Activated naive CD4-positive, alpha-beta T cell (primary cell): Measurements from ENCODE around the gene COMMD10.
"Not testable (repeated sequence)": the region's sequence is repeated elsewhere in the genome, so short reads cannot be mapped to it uniquely, and the experiment has no call there.

Experiments
- DNase-seq, 4 experiments: peaks; one replicate each; lab custom pipeline; 2025; lab: John Stamatoyannopoulos, UW

The COMMD10 gene

DNA sequence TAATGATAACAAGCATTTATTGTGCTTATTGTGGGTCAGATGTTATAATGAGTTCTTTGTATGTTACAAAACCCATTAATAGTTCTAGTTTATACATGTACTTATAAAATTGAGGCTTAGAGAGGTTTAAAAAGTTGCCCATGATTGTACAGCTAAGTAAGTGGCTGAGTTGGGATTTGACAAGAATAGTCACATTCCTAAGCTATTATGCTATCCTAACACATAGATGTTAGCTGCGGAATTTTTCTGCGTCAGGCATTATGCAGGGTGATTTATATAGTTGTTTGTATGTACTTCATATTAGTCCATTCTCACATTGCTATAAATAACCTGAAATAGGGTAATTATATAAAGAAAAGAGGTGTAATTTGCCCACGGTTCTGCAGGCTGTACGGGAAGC, 12.5 kb downstream of the COMMD10 start:
- DNase-seq = no peak

DNA sequence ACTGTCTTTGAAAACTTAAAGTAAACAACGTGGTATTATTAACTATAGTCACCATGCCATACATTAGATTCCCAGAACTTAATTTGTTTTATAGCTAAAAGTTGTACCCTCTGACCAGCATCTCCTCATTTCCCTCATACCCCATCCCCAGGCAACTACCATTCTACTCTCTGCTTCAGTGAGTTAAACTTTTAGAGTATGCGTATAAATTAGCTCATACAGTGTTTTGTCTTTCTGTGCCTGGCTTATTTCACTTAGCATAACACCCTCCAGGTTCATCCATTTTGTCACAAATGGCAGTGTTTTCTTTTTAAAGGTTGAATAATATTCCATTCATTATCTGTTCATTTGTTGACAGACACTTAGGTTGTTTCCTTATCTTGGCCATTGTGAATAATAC, 14.2 kb downstream of the COMMD10 start:
- DNase-seq = no peak

DNA sequence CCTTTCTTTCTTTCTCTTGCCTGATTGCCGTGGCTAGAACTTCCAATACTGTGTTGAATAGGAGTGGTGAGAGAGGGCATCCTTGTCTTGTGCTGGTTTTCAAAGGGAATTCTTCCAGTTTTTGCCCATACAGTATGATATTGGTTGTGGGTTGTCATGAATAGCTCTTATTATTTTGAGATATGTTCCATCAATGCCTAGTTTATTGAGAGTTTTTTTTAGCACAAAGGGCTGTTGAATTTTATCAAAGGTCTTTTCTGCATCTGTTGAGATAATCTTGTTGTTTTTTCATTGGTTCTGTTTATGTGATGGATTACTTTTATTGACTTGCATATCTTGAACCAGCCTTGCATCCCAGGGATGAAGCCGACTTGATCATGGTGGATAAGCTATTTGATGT, 20.1 kb downstream of the COMMD10 start:
- not testable (repeated sequence) for DNase-seq

DNA sequence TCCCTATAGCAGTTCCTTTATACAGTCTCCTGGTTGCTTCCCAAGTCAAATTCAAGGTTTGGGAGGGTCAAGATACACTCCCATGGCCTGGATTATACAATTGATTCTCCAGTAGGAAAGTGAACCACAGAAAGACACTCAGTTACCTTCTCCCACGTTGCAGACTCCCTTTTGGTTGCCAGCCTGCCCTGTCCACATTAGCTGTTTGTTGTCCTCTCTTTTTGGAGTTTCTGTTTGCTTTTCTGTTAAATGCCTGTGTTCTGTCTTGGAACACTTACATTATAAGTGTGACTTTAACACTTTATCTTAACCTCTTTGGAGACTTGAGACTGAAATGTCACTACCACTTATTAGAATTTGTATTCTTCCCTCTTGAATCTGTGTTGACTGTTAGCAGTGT, 30.3 kb downstream of the COMMD10 start:
- DNase-seq = no peak

DNA sequence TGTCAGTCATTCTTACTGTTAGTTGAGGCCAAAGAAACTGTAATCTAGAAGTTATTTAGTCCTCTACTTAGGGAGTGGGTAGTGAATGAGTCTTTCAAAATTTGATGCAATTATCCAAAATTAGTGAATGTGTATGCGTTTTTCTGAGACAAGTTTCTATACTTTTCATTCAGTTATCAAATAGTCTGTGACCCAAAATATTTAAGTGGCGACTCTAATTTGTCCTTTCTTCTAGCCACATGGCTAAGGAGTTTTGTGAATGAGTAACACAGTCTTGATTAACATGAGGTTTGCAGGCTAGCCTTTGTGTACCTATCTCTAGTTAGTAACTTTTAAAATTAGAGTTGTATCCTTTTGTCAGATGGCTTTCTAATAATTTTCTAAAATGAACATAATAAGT, 45.6 kb downstream of the COMMD10 start:
- DNase-seq = no peak

DNA sequence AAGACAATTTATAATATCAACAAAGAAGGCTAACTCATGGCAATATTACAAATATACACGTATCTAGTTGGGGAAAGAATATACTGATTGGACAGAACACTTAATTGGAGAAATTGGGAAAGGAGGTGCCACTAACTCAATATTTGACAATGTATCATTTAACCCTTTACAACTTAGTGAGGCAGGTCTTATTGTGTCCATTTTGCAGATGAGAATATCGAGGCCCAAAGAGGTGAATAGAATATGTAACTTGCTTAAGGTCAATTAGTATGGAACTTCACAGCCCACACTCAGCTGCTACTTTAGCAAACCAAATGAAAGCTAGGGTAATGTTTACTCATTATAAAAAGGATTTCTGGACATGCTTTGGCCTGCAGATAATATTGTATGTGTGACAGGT, 46.2 kb downstream of the COMMD10 start:
- DNase-seq = no peak

DNA sequence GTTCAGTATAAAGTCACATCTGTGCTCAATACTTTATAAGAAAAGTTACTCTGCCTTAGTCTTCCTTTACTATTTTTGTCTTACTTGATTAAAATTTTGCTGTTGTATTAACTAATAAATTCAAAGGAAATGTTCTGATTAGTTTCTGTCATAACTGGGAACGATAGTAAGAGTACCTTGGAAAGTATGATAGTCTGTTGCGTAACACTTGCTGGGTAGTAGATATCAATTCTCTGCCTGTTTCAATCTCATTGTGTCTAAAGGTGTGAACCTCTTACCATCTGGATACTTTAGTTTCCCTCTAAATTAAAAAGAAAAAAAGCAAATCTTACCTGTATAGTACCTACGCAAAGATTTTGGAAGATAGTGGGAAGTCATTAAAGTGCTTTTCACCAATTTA, 48.5 kb downstream of the COMMD10 start:
- no peak for DNase-seq

DNA sequence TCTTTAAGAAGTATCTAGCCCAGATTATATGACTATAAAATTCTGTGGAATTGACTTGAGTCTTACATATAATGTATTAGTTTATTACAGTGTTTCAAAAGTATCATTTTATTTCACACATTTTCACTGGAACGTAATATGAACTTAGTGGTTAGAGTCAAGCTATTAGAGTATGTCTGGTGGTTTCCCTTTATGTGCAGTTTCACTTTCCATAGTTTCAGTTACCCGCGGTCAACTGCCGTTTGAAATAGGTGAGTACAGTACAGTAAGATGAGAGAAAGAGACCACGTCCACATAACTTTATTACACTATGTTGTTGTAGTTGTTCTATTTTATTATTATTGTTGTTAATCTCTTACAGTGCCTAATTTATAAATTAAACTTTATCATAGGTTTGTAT, 50.5 kb downstream of the COMMD10 start:
- no peak for DNase-seq

DNA sequence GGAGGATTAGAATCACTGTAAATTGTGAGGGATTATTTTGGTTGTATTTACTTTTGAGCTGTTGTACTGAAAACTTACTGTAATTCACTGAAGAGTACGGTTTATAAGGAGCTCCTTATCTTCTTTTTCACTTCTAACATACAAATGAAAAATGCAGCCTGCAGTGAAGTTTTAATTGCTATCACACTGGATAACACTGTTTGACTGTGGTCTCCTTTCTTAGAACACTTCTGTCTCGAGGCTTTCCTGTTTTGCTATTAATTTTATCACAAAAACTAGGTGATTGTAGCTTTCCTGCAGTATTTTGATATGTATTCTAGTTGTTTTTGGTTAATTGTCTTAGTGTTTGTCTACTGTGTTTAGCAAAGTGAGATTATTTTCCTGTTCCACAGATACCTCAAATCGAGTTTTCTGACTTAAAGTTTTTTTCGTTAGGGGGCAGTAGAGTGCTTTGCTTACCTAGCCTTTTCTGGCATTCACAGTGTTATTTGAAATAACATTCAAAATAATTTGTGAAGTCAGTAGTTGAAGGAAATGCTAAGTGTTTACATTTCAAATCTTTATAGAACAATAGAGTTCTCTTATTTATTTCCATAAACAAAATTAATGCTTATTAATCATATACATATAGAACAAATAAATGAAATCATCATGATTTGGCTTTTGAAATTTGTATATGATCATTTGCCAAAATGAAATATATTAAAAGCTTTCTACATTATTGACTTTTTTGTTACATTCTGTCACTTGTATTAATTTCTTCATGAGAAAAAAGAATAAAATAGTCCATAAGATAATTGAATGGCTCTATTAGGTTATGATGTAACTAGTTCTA, 52.9 kb downstream of the COMMD10 start:
- no peak for DNase-seq

DNA sequence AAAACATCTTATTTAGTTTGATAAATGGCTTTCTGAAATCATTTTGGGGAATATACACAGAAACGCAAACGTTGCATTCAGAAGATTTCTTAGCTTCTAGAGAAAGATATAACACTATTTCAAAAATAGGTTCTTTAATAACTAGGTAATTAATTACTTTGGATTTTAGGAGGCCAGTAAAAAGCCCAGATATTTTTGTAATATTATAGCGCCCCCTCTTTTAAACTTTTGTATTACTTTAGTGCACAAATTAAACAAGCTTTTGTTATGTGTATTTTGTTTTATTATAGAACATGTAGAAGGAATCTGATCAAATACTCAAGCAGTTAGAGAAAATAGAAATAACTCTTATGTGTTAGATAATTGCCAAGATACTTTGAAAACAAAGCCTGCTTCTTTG, 57.7 kb downstream of the COMMD10 start:
- no peak for DNase-seq

DNA sequence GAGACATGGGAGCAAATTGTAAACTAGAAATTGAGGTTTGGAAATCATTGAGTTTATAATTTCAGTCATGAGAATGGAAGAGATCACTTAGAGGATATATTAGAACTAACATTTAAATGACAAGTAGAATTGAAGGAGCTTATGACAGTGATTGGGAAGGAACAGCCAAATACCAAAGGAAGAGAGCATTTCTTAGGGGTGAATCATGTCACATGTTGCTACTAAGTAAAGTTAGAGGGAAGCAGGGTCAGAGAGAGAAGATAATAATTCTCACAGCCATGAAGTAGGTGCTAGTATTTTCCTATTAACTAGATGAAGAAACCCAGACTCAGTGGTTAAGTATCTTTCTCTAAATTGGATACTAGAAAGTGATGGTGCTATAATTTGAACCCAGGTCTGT, 59.3 kb downstream of the COMMD10 start:
- no peak for DNase-seq

DNA sequence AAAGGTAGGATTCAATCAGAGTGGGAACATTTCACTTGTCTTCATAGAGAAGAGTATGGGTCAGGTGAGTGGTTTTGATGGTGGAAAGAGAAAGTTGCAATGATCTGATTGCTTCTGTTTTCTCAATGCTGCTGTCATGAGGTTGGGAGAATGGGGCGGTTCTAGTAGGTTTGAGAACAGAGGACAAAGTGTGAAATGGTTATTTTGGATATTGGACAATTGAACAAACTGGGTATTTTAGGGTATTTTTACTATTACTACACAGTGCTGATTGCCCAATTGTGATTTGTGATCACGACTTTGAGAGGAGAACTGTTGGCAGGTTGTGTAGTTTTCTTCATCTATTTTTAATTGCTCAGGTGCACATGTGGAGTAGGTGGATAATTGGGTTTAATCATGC, 60.2 kb downstream of the COMMD10 start:
- no peak for DNase-seq

DNA sequence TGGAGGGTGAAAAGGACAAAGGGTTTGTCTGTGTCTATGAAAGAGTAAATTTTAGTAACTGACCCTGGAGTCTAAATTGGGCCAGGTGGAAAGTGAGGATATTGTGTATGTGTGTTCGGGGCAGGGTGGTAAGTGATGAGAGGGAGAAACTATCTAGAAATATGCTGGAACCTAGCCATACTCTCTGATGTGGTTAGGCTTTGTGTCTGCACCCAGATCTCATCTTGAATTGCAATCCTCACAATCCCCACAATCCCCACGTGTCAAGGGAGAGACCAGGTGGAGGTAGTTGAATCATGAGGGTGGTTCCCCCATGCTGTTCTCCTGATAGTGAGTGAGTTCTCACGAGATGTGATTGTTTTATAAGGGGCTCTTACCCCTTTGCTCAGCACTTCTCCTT, 60.6 kb downstream of the COMMD10 start:
- DNase-seq = no peak

DNA sequence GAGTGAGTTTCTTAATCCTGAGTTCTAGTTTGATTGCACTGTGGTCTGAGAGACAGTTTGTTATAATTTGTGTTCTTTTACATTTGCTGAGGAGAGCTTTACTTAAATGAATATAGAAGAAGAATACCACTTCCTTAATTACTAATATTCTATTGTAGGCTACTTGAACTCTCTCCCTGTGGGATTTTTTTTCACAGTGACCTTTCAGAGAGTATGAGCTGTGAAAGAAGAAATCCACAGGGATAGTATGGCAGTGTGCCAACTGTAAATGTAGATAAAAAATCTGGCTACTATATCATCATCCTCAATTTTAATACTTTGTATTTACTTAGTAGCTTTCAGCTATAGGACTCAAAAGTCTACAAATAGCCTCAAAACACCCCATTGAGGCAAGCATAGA, 67.3 kb downstream of the COMMD10 start:
- no peak for DNase-seq

DNA sequence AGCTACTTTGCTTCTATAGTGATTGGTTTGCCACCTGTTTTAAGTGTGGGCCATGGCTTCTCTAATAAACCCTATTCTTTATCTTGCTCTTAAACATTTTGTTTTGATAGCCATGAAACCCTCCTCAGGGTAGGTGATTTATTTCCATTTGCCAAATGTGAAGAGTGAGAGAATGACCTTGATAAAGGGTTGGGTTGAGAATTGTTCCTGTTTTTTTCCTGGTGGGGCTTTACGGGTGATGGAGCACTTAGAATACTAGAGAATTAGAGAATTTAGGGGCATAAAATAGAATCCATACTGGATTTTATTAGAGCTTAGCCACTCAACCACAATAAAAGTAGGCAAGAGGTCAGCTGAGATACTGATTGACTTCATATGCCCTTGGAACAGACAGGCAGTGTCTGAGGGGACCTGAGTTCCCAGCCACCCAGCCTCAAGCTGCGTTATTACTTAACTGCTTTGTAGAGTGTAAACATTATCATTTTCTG, 68.9 kb downstream of the COMMD10 start:
- DNase-seq = no peak

DNA sequence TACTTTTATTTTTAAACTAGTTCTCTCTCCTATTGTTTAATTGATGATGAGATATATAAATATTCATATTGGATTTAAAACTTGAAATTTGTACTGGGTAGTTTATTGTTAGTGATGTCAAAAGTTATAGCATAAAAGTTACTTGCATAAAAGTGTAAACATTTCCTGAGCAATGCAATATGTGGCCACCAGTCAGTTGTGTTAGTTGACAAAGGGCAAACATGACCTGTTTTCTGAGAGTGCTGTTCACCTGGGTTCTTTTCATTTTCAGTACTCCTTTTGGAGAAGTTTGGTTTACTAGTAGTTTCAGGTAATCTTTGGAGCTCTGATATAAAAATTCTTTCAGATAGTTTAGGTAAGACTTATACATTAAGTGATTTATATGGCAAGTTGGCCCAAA, 69.4 kb downstream of the COMMD10 start:
- DNase-seq = no peak

DNA sequence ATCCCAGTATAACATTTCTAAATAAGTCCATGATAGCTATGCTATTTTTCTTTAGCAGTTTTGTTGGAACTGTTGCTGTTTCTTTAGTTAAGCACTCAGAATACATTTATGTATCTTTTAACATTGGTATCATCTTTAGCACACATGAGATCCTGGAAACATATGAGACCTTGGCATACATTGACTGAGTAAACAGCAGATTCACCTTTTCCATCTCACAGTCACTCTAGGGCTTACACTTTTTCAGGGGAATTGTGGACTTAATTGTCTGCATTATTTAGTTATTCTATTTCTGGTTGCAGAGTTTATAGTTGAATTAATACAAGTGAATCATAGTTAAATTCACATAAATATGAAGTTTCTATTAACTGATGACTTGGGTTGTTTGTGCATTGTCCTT, 70.1 kb downstream of the COMMD10 start:
- no peak for DNase-seq

DNA sequence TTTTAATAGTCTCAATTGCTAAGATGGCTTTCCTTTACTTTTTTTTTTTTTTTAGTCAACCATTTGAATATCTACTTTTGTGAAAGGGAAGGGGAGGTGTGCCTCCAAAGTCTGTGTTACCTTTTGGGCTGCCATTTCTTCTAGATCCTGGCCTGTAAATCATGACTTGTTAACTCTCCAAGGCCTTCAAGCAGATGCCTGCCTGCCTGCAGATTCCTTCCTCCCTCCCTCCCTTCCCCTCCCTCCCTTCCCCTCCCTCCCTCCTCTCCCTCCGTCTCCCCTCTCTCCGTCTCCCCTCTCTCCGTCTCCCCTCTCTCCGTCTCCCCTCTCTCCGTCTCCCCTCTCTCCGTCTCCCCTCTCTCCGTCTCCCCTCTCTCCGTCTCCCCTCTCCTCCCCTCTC, 73.1 kb downstream of the COMMD10 start:
- DNase-seq = no peak

DNA sequence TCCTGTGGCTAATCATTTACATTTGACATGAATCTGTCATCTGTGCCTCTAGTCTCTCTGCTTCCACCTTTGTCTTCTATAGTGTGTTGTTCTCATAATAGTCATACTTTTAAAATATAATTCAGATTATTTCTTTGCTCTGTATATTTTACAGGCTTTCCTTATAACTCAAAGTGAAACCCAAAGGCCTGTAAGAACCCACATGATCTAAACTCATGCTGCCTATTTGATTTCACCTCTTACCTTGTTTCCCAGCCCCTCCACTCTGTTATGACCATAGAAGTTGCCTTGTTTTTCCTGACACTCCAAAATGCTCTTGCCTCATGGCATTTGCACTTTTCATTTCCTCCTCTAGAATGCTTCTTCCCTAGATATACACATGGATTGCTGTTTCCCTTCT, 74.2 kb downstream of the COMMD10 start:
- no peak for DNase-seq

DNA sequence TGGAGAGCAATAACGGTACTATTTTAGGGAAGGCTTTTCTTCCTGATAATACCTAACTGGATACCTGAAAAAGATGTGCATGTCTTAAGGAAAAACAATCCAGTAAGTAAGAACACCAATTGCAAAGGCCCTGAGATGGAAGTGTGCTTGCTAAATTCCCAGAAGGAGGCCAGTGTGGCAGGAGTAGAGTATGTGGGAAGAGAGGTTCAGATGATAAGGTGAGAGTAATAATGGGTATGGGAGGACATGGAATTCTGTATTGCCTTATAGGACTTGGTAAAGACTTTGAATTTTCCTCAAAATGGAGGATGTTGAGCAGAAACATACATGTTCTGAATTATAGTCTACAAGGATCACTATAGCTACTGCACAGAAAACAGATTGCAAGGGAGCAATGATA, 89.3 kb downstream of the COMMD10 start:
- no peak for DNase-seq

DNA sequence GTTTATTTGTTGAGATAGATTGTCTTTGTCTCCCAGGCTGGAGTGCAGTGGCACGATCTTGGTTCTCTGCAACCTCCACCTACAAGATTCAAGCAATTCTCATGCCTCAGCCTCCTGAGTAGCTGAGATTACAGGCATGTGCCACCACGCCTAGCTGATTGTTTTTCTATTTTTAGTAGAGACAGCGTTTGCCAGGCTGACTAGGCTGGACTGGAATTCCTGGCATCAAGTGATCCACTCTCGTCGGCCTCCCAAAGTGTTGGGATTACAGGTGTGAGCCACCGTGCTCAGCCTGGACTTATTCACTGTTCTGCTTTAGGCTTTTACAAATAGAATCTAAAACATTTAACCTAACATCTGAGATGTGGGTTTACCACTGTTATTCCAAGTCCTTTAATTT, 91.3 kb downstream of the COMMD10 start:
- DNase-seq = no peak

DNA sequence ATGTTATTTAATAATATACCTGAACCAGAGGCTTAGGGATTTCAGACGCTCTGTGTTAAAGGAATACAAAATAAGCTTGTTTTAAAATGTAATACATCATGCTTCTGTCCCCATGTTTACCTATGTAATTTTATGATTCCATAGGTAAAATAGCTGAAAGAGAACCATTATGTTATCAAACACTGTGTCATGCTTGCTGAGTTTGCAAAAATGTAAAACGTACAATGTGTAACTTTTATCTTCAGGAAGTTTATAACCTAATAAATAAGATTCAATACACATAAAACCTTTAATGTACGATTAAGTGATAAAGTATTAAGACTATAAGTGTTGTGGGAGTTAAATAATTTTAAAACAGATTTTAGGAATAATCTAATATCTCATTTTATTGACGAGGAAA, 94.1 kb downstream of the COMMD10 start:
- no peak for DNase-seq

DNA sequence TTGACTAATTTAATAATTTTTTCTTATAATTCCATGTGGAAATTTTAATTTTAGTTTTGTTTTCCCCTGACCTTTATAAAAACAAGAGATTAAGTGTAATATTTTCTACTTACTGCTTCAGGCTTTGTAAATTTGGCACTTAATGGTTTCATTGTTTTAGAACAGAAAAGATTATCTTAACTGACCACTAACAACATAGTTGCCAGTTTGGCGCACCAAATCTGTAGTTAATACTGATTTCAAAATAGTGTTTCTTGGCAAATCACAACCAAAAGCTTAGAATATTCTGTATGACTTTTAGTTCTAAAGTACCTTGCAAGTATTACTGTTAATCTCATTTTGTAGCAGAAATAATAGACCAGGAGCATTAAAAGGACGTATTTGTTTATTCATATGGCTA, 124.3 kb downstream of the COMMD10 start:
- DNase-seq = no peak

DNA sequence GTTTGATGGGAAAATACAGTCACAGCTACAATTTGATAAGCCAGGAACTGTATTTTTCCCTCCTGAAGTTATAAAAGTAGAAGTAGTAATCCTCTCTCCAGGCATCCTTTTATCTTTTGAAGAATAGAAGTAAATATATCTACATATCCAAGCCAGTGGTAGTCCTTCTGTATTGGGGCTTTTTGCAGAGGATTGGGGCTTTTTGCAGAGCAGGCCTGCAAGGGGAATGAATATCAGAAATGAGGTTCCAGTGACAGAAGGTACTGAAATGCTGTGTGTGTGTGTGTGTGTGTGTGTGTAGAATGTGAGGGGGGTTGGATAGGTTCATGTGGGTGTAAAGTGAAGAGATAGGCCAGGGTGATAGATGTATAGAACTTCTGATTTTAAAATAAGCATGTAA, 127.4 kb downstream of the COMMD10 start:
- DNase-seq = no peak
